VCaP (cell line): Measurements from ENCODE around the gene HDAC10.

Experiments
- H3K27ac ChIP-seq: fragments of 450-650 bp; 2 replicates; pipeline ENCODE4 v1.5.1; 2017
- CTCF ChIP-seq: fragments of 450-650 bp; conservative IDR thresholded peaks from 2 replicates; pipeline ENCODE4 v1.5.1; 2017; ENCODE audit warnings: mild to moderate bottlenecking, moderate library complexity

The HDAC10 gene

DNA sequence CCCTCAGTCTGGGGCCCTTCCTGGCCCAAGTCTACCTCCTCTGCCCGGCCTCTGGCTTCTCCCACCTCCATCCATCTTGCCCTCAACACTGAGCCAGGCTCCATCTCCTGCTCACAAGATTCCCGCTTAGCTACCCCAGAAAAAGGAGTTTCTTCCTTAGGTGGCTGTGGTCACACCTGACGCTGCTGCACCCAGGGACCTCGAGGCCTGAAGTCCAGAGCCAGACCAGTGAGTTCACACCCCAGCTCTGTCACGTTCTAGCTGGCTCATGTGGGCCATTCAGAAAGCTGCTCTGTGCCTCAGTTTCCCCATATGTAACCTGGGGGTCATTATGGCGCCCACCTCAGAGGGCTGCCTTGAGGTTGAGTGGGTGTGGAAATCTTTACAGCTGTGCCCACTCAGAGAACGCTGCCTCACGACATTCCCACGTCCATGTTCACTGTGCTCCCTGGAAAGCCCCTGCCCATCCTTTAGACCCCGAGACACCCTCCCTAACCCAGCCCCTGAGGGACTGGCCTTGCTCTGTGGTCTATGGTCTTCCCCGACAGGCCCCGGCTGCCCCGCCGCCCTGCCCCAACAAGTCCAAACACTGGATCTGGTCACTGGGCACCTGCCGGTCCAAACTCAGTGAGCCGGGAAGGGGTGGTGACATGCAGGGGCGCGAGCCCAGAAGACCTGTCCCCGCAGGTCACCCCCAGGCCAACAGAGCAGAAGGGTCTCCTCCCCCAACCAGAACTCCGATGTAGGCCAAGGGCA lies 46.6 kb upstream of the HDAC10 start:
- no peak for TF ChIP-seq CTCF
- no peak overlapping the region for H3K27ac ChIP-seq

- H3K27ac ChIP-seq, result peak overlapping the region; percentile 5; the same call in 1 of the 2 replicates
- no peak for TF ChIP-seq CTCF
These were observed 45.8 kb upstream of the HDAC10 start for GRCh38 chr22:50296658-50297490.

DNA sequence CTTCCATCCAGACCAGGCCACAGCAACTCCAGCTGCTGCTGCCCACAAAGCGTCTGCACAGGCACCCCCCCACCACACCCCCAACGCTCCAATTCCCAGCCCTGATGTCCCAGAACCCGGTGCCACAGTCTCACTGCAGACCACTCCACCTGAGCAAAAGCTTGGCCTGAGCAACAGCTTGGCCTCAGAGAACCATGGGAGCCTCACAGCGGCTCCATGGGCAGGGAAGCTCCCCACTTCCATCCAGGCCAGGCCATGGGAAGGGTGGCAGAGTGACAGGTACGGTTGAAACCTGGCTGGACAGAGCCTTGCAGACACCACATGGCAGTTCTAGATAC lies 43.2 kb upstream of the HDAC10 start:
- no peak overlapping the region; the same call in 1 of the 2 replicates for H3K27ac ChIP-seq
- TF ChIP-seq CTCF, result no peak

DNA sequence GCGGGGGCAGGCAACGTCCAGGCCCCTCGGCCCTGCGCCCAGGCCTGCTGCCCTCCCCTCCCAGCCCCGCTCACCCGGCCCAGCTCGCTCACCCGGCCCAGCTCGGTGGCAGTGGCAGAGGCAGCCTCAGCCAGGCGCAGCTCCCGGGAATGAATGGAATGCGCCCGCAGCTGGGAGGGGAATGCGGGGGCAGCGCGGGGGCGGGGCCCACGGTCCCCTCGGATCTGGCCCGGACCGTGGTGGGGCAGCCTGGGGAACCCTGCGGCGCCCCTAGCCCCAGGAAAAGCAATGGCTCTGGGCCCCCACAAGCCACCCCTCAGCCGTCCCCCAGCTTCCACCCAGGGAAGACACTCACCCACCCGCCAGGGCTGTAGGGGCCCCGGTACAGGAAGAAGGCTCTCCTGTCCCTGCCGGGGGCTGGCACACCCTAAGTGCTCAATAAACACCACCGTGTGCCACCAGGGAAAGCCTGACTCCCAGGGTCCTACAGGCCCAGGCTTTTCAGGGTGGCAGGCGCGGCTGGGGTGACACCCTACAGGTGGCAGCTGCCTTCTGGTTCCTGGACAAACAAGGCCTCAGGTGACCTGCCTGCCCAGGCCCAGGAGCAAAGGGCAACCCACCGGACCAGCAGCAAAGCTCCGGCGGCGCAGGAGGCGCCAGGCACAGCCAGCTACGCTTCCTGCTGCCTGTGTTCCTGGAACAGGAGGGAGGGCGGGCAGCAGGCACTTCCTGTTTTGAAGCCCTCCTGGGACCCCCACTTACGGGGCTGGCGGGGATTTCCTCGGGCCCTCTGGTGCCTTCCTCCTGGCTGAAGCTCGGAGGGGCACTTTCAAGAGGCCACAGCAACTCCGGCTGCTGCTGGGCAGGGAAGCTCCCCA lies 42.6 kb upstream of the HDAC10 start:
- H3K27ac ChIP-seq, result peak overlapping the region; percentile 15; the same call in 1 of the 2 replicates
- no peak for TF ChIP-seq CTCF

GRCh38 chr22:50292643-50293440 lies 41.8 kb upstream of the HDAC10 start:
- H3K27ac ChIP-seq, result no peak overlapping the region; the same call in 1 of the 2 replicates
- no peak for TF ChIP-seq CTCF

DNA sequence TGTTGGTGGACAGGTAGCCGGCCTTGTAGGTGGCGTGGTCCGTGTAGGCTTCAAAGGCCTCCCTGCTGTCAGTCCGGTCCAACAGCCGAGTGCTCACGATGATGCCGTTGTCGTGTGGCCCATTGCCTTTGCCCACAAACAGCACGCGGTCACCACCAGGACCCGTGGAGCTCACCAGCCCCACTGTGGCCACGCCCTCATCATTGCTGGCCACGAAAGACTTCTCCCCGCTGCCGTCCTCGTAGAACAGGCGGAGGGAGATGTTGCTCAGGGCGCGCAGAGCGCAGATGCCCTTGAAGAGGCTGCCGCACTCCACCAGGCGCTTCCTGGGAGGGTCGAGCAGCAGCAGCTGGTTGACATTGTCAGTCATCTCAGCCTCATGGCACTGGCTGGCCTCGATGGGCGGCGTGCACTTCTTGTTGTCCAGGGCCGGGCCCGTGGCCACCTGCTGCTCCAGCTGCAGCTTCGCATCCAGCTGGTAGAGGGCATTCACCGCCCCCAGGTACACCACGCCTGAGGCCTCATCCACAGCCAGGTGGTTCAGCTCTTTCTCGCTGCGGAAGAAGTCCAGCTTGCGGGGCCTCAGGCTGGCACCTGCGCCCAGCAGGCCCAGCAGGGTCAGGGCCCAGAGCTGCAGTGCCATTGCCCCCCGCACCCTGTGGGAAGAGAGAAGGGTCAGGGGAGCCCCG lies 39.0 kb upstream of the HDAC10 start:
- no peak for TF ChIP-seq CTCF
- H3K27ac ChIP-seq, result no peak overlapping the region
